Peyer's patch (tissue), 4 donors: Measurements from ENCODE around the gene SUGCT.

Experiments used
- POLR2A ChIP-seq, 2 donors: fragments of 450-650 bp; IDR thresholded peaks; one replicate each; pipeline ENCODE4 v1.5.1; 2017; ENCODE audit warnings: antibody characterized with exemption in 2 of 2, mild to moderate bottlenecking in 2 of 2, moderate library complexity in 2 of 2
- TF ChIP-seq, protein P1 (sequence below), 6 experiments: fragments of 450-650 bp in 4 of 6; fragments of 200-600 bp in 2 of 6; sonication (generic) in 1 of 6; IDR thresholded peaks; one replicate each; pipeline ENCODE4 v1.5.1; 2017 to 2019; ENCODE audit warnings: antibody characterized with exemption in 6 of 6, mild to moderate bottlenecking in 3 of 6, moderate library complexity in 1 of 6

DNA sequence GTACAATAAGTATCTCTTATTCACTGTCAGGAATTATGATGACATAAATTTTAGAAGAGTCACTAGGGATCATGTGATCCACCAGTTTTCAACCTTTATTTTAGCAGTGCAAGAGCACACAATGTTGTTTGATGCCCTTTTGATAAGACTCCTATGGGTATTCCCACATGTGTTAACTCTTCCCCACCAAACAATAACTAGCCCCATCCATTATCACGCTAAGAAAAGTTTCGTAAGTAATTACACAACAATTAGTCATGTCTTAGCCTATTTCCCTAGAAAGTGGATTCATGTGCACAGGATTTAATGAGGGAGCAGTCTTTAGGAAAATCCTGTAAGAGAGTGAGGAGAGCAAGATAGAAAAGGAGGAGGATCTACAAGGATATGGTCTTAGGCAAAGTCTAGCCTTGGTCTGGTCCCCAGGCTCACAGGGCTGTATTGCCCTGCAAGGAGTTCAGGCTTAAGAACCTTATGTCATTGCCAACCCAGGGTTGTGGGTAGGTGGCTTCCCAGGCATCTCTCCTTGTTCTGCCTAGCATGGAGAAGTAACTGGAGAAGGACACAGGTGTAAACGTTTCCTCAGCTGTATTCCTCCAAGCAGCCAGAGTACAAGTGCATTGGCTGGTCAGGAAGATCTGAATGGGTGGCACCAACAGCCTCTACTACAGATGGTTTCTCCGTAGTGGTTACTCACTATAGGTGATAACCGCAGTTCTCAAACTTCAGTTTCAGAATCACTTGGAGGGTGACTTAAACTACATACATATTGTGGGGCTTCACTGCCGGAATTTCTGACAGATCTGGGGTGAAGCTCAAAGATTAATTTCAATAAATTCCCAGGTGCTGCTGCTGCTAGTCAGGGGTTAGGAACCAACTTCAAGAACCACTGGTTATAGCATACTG lies 574.5 kb downstream of the SUGCT start:
- TF ChIP-seq, protein P1, sequence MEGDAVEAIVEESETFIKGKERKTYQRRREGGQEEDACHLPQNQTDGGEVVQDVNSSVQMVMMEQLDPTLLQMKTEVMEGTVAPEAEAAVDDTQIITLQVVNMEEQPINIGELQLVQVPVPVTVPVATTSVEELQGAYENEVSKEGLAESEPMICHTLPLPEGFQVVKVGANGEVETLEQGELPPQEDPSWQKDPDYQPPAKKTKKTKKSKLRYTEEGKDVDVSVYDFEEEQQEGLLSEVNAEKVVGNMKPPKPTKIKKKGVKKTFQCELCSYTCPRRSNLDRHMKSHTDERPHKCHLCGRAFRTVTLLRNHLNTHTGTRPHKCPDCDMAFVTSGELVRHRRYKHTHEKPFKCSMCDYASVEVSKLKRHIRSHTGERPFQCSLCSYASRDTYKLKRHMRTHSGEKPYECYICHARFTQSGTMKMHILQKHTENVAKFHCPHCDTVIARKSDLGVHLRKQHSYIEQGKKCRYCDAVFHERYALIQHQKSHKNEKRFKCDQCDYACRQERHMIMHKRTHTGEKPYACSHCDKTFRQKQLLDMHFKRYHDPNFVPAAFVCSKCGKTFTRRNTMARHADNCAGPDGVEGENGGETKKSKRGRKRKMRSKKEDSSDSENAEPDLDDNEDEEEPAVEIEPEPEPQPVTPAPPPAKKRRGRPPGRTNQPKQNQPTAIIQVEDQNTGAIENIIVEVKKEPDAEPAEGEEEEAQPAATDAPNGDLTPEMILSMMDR (IDR thresholded peaks at IDR 0.05) = no peak
- no peak for TF ChIP-seq POLR2A (IDR thresholded peaks at IDR 0.05)
